Astrocyte of the spinal cord (primary cell): ENCODE data around the gene PPM1E.

Experiments
- DNase-seq: peaks from one replicate; pipeline ENCODE4 v3.0.0; 2011; ENCODE audit warnings: low read depth, low spot score
- H3K4me3 ChIP-seq: 2 replicates; pipeline ENCODE4 v1.5.1; 2011; ENCODE audit warnings: low read depth, mild to moderate bottlenecking, low read length, moderate library complexity
- in situ Hi-C: cut with HindIII; loops from 2 replicates; pipeline ENCODE4 v1.10.0; 2017; ENCODE audit warnings: low sequenced_read_pairs
- TF ChIP-seq, protein P1 (sequence below): IDR thresholded peaks from 2 replicates; pipeline ENCODE4 v1.5.1; 2012; ENCODE audit warnings: low read depth, mild to moderate bottlenecking, low read length, inconsistent platforms

Gene PPM1E

GRCh38 chr17:59001158-59001814 lies 245.6 kb downstream of the PPM1E start:
- DNase-seq = peak; percentile 61
- peak overlapping the region; percentile 20 for H3K4me3 ChIP-seq
- TF ChIP-seq, protein P1, sequence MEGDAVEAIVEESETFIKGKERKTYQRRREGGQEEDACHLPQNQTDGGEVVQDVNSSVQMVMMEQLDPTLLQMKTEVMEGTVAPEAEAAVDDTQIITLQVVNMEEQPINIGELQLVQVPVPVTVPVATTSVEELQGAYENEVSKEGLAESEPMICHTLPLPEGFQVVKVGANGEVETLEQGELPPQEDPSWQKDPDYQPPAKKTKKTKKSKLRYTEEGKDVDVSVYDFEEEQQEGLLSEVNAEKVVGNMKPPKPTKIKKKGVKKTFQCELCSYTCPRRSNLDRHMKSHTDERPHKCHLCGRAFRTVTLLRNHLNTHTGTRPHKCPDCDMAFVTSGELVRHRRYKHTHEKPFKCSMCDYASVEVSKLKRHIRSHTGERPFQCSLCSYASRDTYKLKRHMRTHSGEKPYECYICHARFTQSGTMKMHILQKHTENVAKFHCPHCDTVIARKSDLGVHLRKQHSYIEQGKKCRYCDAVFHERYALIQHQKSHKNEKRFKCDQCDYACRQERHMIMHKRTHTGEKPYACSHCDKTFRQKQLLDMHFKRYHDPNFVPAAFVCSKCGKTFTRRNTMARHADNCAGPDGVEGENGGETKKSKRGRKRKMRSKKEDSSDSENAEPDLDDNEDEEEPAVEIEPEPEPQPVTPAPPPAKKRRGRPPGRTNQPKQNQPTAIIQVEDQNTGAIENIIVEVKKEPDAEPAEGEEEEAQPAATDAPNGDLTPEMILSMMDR = no peak
- in situ Hi-C loops = no loop called here

- TF ChIP-seq, protein P1 = no peak
- H3K4me3 ChIP-seq = no peak overlapping the region
- in situ Hi-C loops = no loop called here
- DNase-seq = no peak
Observed at GRCh38 chr17:59002126-59002525, 246.5 kb downstream of the PPM1E start.

DNA sequence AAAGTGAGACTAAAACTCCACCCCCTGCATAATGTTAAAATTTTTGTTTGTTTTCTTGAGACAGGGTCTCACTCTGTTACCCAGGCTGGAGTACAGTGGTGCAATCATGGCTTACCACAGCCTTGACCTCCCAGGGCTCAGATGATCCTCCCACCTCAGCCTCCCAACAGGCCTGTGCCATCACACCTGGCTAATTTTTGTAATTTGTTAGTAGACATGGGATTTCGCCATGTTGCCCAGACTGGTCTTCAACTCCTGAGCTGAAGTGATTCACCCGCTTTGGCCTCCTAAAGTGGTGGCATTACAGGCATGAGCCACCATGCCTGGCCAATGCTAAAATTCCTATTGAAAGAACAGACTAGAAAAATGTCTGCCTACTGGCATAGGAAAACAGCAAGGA lies 247.2 kb downstream of the PPM1E start:
- DNase-seq = no peak
- in situ Hi-C loops = no loop called here
- TF ChIP-seq, protein P1 = no peak
- no peak overlapping the region for H3K4me3 ChIP-seq

GRCh38 chr17:59003860-59004259 lies 248.2 kb downstream of the PPM1E start:
- in situ Hi-C loops = no loop called here
- DNase-seq = no peak
- TF ChIP-seq, protein P1 = no peak
- no peak overlapping the region for H3K4me3 ChIP-seq

DNA sequence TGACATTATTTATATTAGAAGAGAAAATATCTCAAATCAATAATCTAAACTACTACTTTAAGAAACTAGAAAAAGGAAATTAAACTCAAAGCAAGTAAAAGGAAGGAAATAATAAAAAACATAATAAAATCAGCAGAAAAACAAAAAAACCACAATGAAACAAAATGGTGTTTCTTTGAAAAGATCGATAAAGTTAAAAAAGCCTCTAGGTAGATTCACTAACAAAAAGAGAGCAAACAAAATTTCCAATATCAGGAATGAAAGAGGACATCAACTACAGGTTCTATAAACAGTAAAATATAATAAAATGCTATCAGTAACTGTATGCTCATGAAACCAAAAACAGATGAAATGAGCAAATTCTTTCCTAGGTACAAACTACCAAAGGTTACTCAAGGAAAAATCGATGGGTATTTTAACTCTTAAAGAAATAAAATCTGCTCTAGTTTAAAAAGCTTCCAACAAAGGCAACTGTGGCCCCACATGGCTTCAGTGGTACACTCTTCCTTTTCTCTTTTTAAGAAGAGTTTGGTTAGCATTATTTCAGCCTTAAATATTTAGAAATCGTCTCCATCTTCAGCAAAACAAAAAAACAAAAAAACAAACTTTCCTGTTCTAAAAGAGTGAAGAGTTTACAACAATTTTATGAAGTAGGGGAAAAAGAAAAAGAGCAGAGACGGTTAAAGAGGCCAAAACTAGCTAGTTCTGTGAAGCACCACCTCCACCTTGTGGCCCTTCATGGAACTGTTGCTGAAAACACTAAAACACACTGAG lies 248.9 kb downstream of the PPM1E start:
- in situ Hi-C loops = no loop called here
- peak; percentile 58 for DNase-seq
- no peak overlapping the region for H3K4me3 ChIP-seq
- TF ChIP-seq, protein P1 = peak; percentile 93

- TF ChIP-seq, protein P1 = no peak
- in situ Hi-C loops = no loop called here
Observed at GRCh38 chr17:59007995-59008394, 252.3 kb downstream of the PPM1E start.

More at GRCh38 chr17:59007995-59008394, 252.3 kb downstream of the PPM1E start:
- DNase-seq = no peak
- no peak overlapping the region for H3K4me3 ChIP-seq
